A673 (cell line): ENCODE measurements around the gene CLTCL1.

ENCODE experiments used
- CTCF ChIP-seq: fragments of 300-800, 200-600 bp; sonication (generic); conservative IDR thresholded peaks from 2 replicates; pipeline ENCODE4 v1.5.1; 2017; ENCODE audit warnings: low read depth, mild to moderate bottlenecking, antibody characterized with exemption, low read length, moderate library complexity, mixed read lengths
- EZH2 ChIP-seq: fragments of 200-600 bp; sonication (generic); IDR thresholded peaks from 2 replicates; pipeline ENCODE4 v1.6.1; 2017; ENCODE audit warnings: borderline replicate concordance, low read depth, mild to moderate bottlenecking, mixed read lengths, antibody characterized with exemption, low read length; ENCODE audit not compliant: poor library complexity, severe bottlenecking

GRCh38 chr22:19228179-19228578 is 63.3 kb downstream of the CLTCL1 start:
- no peak for TF ChIP-seq CTCF
- no peak for TF ChIP-seq EZH2
